ENCODE data around the gene TMEM80.

TMEM80 gene

DNA sequence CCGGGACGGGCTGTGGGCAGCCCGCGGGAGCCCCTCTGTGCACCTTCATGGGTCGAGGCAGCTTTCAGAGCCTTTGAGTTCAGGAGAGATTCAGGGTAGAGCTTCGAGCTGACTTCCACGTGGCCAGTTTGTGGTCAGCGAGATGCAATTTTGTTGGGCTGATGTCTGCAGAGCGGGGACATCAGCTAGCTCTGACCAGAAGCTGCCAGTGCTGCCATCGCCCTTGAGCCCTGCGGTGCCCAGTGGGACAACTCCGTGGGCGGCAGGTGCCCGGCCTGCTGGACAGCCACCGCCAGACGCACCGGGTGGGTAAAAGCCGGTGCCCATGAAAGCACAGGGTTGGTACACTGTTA is 52.4 kb downstream of the TMEM80 start:
- DNase-seq: no peak

DNA sequence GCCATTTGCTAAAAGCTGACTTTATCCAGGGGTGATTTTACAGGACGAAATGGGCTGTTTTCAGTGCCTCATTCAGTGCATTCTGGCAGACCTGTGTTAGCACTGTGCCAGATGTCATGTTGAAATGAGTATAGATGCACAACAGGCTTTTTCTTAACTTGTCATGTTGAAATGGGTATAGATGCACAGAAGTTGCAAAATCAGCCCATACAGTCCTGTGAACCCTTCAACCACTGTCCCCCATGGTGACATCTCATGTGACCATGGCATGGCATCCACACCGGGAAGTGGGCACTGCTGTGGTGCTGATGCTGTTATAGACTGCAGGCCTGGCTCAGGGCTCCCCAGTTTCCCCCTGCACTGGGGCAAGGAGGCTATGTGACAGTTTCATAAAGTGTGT is 54.1 kb downstream of the TMEM80 start:
- DNase-seq: no peak
